ENCODE measurements around the gene PHACTR2.
"Not testable (repeated sequence)": the region's sequence is repeated elsewhere in the genome, so short reads cannot be mapped to it uniquely, and the experiment has no call there.

Gene PHACTR2

GRCh38 chr6:143859891-143860660 is 182.3 kb downstream of the PHACTR2 start:
- no peak for DNase-seq (ENCODE audit: low read depth, low spot score)

- no peak for DNase-seq (ENCODE audit: low read depth, low spot score)
Measured at GRCh38 chr6:143863771-143864170, 186.0 kb downstream of the PHACTR2 start.

- no peak for DNase-seq (ENCODE audit: low read depth, low spot score)
Measured at GRCh38 chr6:143864234-143864633, 186.5 kb downstream of the PHACTR2 start, which contains the start of gene ZC2HC1B. Gene ZC2HC1B (plus strand): TSS chr6:143864474. CDS start chr6:143864540, 66 bp downstream.

- DNase-seq (ENCODE audit: low read depth, low spot score): no peak
Measured at GRCh38 chr6:143867236-143867635, 189.5 kb downstream of the PHACTR2 start.

GRCh38 chr6:143868808-143869207 is 191.0 kb downstream of the PHACTR2 start:
- not testable (repeated sequence) for DNase-seq (ENCODE audit: low read depth, low spot score)

GRCh38 chr6:143871202-143871730 is 193.5 kb downstream of the PHACTR2 start:
- not testable (repeated sequence) for DNase-seq (ENCODE audit: low read depth, low spot score)

- DNase-seq (ENCODE audit: low read depth, low spot score): no peak
Measured at GRCh38 chr6:143872201-143872600, 194.4 kb downstream of the PHACTR2 start.

- DNase-seq (ENCODE audit: low read depth, low spot score): not testable (repeated sequence)
Measured at GRCh38 chr6:143873600-143873999, 195.8 kb downstream of the PHACTR2 start.

- not testable (repeated sequence) for DNase-seq (ENCODE audit: low read depth, low spot score)
Measured at GRCh38 chr6:143874503-143874902, 196.7 kb downstream of the PHACTR2 start.

GRCh38 chr6:143877584-143878271 is 200.0 kb downstream of the PHACTR2 start:
- DNase-seq (ENCODE audit: low read depth, low spot score): no peak

GRCh38 chr6:143878272-143878760 is 200.6 kb downstream of the PHACTR2 start:
- DNase-seq (ENCODE audit: low read depth, low spot score): no peak

- DNase-seq (ENCODE audit: low read depth, low spot score): no peak
Measured at GRCh38 chr6:143880412-143880811, 202.6 kb downstream of the PHACTR2 start.

Data from iPS DF 19.7 (cell line).